Thymus (tissue), 11 donors: ENCODE data around the gene NT5DC3. TPM values are rescaled to one million over a fixed set of nuclear protein-coding genes. Genes with fewer than 3 reads are reported as not detected.

Source experiments
- DNase-seq, 9 donors: peaks; one replicate each; pipeline ENCODE4 v3.0.0-alpha.2; 2013; ENCODE audit warnings: low spot score in 9 of 9, low read depth in 6 of 9, missing footprints in 1 of 9
- H3K27ac ChIP-seq, 2 donors: one replicate each; pipeline ENCODE4 v1.5.1; 2013; ENCODE audit warnings: control low read depth in 1 of 2, low read depth in 1 of 2, low read length in 1 of 2, mild to moderate bottlenecking in 1 of 2, moderate library complexity in 1 of 2
- H3K27me3 ChIP-seq, 2 donors: one replicate each; pipeline ENCODE4 v1.5.1; 2013; ENCODE audit warnings: low read length in 1 of 2; ENCODE audit not compliant: control insufficient read depth in 2 of 2, insufficient read depth in 1 of 2
- H3K36me3 ChIP-seq, 2 donors: one replicate each; pipeline ENCODE4 v1.5.1; 2013; ENCODE audit warnings: low read length in 1 of 2, mild to moderate bottlenecking in 1 of 2, moderate library complexity in 1 of 2; ENCODE audit not compliant: control insufficient read depth in 2 of 2, insufficient read depth in 2 of 2
- H3K4me1 ChIP-seq, 2 donors: one replicate each; pipeline ENCODE4 v1.5.1; 2013; ENCODE audit warnings: low read length in 2 of 2; ENCODE audit not compliant: control insufficient read depth in 2 of 2, insufficient read depth in 2 of 2
- H3K4me3 ChIP-seq, 2 donors: one replicate each; pipeline ENCODE4 v1.5.1; 2013; ENCODE audit warnings: low read length in 2 of 2, control low read depth in 1 of 2, mild to moderate bottlenecking in 1 of 2
- H3K9me3 ChIP-seq, 2 donors: one replicate each; pipeline ENCODE4 v1.5.1; 2013; ENCODE audit warnings: low read length in 1 of 2, mild to moderate bottlenecking in 1 of 2; ENCODE audit not compliant: control insufficient read depth in 2 of 2, insufficient read depth in 1 of 2
- WGBS: extraction: QIAGEN DNeasy Blood & Tissue Kit; methylation state at CpG from one replicate; pipeline ENCODE4 v1.1.7; 2013; 5-methylcytosine and 5-hydroxymethylcytosine counted together
- polyA plus RNA-seq: library from polyadenylated mRNA; stranded (reverse); fragments of 200-250 nt; gene quantifications from one replicate; pipeline ENCODE4 v1.2.3, GENCODE V29; 2013
- total RNA-seq: library from RNA; stranded (reverse); fragments of 120-200 nt; gene quantifications from one replicate; pipeline ENCODE4 v1.2.4, GENCODE V29; 2013
- donor health status: healthy.

The NT5DC3 gene
- total and polyA plus RNA-seq, 2 donors, result 1.6 to 2.1 TPM

DNA sequence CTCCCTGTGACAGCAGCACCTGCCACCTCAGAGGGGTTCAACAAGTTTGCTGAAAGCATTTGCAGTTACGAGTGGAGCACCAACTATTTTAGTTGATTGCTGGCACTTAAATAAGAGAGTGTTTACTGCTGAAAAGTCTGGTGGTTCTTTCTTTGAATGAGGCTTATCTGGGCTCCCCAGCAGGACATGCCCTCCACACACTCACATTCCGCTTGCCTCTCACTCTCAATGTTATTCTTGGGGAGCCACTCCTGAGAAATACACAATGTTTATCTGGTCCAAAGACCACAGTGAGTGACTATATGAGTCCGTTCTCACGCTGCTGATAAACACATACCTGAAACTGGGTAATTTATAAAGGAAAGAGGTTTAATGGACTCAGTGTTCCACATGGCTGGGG is 31.9 kb downstream of the NT5DC3 start:
- 97% methylated on average over 4 of the region's 4 CpGs for WGBS
- H3K4me3 ChIP-seq, result no peak overlapping the region
- H3K27ac ChIP-seq, result no peak overlapping the region
- H3K27me3 ChIP-seq, result no peaks in the 10 kb centered on the region
- no peak for DNase-seq
- H3K36me3 ChIP-seq, result no peaks in the 10 kb centered on the region
- H3K4me1 ChIP-seq, result no peaks in the 10 kb centered on the region
- H3K9me3 ChIP-seq, result no peaks in the 10 kb centered on the region

DNA sequence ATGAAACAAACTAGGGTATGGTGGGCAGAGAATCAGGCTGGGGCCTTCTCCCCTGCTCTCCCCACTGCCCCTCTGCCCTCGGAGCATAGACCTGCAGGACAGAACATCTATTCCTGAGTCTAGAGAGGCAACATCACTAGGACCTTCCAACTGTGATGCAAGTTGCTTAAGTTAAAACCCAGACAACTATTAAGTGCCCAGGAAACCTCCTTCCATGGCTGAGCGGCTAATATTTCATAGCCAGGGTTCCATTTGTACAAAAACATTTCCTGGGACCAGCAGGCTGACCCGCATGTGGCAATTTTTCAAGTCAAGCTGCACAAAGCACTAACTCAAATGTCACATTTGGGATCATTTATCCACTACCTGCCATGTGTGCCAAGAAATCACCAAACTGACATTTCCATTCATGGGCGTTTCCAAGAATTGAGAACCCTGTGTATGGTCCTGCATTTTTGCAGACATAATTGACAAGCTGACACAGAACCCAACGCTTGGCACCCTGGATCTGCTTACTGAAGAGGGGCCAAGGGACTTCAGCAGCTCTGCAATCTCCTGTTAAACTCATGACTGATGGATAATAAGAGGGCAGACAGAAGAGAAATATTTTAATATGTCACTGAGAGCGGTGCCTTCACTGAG is 32.7 kb downstream of the NT5DC3 start:
- no peak for DNase-seq
- H3K4me3 ChIP-seq, result no peak overlapping the region
- no peak overlapping the region for H3K27ac ChIP-seq
- no peaks in the 10 kb centered on the region for H3K4me1 ChIP-seq
- no peaks in the 10 kb centered on the region for H3K36me3 ChIP-seq
- H3K27me3 ChIP-seq, result no peaks in the 10 kb centered on the region
- H3K9me3 ChIP-seq, result no peaks in the 10 kb centered on the region
- 94% methylated on average over 6 of the region's 6 CpGs for WGBS

DNA sequence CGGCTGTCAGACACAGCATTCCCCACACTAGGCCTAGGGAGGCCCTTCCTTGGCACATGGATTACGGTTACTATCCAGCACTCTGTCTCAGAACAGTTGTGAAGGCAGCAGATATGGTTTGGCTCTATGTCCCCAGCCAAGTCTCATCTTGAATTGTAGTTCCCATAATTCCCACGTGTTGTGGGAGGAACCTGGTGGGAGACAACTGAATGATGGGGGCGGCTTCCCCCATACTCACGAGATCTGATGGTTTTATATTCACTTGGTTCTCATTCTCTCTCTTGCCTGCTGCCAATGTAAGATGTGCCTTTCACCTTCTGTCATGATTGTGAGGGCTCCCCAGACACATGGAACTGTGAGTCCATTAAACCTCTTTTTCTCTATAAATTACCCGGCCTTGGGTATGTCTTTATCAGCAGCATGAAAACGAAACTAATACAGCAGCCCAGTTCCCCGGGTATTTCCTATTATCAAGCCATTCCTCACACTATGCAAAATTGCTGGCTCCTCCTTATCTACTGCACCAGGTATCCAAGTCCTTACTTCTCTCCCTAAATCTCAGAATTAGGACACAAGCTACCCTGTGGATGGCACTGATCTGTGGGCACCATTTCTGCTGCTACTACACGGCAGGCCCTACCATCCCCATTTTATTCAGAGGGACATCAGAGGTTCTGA is 33.3 kb downstream of the NT5DC3 start:
- H3K27ac ChIP-seq, result no peak overlapping the region
- H3K9me3 ChIP-seq, result no peaks in the 10 kb centered on the region
- H3K4me3 ChIP-seq, result no peak overlapping the region
- no peaks in the 10 kb centered on the region for H3K4me1 ChIP-seq
- 95% methylated on average over 9 of the region's 9 CpGs for WGBS
- no peaks in the 10 kb centered on the region for H3K27me3 ChIP-seq
- H3K36me3 ChIP-seq, result no peaks in the 10 kb centered on the region
- no peak for DNase-seq

DNA sequence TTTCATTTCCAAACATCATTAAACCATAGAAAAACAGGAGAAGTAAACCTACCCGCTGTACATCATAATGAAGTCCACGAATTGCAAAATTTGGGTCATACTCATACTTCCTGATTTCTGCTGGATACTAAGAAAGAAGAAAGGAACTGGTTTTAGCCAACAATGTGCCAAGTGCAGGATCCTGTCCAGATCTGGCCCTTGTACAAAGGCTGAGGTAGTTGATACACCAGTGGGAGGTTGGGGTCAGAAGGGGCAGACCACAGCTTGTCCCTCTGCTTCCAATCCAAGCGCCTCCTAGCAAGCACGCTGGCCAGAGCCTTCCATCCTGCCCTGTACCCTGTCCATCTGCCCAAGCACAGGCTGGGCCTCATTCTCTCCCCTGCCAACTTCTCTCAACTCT is 34.2 kb downstream of the NT5DC3 start:
- Histone ChIP-seq H3K27me3 (no peaks in the 10 kb centered on the region), H3K4me3 (no peak overlapping the region), H3K9me3 (no peaks in the 10 kb centered on the region), H3K36me3 (no peaks in the 10 kb centered on the region), H3K27ac (no peak overlapping the region), H3K4me1 (no peaks in the 10 kb centered on the region)
- DNase-seq, result no peak
- 96% methylated on average over 4 of the region's 4 CpGs for WGBS

DNA sequence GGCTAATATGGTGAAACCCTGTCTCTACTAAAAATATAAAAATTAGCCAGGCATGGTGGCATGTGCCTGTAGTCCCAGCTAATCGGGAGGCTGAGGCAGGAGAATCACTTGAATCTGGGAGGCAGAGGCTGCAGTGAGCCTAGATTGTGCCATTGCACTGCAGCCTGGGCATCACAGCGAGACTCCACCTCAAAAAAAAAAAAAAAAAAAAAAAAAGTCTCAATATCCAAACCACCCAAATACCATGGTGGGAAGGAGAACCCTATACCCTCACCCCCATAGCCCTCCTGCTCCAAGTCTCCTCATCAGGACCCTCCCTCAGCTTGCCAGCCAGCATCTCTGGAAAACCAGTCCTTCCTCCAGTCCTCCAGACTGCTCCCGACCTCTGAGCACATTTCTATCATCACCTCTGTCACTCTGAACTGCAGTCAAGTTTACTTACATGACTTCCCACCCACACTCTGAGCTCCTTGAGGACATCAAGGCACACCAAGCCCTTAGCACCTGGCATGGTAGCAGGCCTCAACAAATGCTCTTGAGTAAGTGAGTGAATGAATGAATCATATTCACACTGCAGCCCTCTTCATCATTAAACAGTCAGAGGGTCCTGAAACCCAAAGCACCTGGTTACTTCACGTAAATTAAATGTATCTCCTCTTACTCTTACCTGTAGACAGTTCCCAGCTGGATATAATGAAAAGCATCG is 35.2 kb downstream of the NT5DC3 start:
- DNase-seq, result no peak

DNA sequence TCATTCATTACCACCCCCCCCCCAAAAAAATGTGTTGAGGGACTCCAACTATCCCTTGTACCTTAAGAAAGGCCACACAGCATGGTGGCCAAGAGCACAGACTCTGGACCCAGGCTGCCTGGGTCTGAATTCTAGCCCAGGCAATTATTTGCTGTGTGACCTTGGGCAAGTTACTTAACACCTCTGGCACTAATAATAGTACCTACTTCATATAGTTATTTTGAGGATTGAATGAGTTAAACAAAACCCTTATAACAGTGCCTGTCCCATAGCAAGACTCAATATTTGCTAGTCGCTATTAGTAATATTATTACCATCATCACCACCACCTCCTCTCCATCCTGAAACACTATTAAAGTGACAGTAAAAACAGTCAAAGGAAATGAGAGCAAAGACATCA is 37.2 kb downstream of the NT5DC3 start:
- no peaks in the 10 kb centered on the region for H3K36me3 ChIP-seq
- no peak overlapping the region for H3K4me3 ChIP-seq
- DNase-seq, result no peak
- peaks cover 0 to 6% of the 10 kb centered on the region in 2 donors for H3K4me1 ChIP-seq
- 100% methylated on average over 1 of the region's 1 CpG for WGBS
- no peak overlapping the region for H3K27ac ChIP-seq
- no peaks in the 10 kb centered on the region for H3K27me3 ChIP-seq
- no peaks in the 10 kb centered on the region for H3K9me3 ChIP-seq

More for the DNA sequence above, 35.2 kb downstream of the NT5DC3 start:
- Histone ChIP-seq H3K27me3 (no peaks in the 10 kb centered on the region), H3K36me3 (no peaks in the 10 kb centered on the region), H3K4me3 (no peak overlapping the region), H3K9me3 (no peaks in the 10 kb centered on the region), H3K27ac (no peak overlapping the region), H3K4me1 (no peaks in the 10 kb centered on the region)
- 96% methylated on average over 5 of the region's 5 CpGs for WGBS

DNA sequence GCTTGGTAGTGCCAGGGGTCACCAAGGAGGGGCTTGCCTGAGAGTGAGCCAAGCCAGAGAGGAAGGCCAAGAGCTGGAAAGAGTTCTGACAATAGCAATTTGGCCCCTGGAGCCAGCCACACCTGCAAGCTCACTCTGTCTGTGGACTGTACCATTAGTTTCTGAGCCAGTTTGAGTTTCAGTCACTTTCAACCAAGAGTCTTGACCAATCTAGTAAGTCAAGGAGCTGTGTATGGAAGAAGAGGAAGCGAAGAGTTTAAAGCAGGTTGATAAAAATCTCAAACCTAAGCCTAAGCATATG is 38.5 kb downstream of the NT5DC3 start:
- Histone ChIP-seq H3K4me3 (no peak overlapping the region), H3K27ac (no peak overlapping the region), H3K4me1 (peaks cover 0 to 6% of the 10 kb centered on the region in 2 donors), H3K36me3 (no peaks in the 10 kb centered on the region), H3K27me3 (no peaks in the 10 kb centered on the region), H3K9me3 (no peaks in the 10 kb centered on the region)
- no peak for DNase-seq
- WGBS, result 95% methylated on average over 1 of the region's 1 CpG

DNA sequence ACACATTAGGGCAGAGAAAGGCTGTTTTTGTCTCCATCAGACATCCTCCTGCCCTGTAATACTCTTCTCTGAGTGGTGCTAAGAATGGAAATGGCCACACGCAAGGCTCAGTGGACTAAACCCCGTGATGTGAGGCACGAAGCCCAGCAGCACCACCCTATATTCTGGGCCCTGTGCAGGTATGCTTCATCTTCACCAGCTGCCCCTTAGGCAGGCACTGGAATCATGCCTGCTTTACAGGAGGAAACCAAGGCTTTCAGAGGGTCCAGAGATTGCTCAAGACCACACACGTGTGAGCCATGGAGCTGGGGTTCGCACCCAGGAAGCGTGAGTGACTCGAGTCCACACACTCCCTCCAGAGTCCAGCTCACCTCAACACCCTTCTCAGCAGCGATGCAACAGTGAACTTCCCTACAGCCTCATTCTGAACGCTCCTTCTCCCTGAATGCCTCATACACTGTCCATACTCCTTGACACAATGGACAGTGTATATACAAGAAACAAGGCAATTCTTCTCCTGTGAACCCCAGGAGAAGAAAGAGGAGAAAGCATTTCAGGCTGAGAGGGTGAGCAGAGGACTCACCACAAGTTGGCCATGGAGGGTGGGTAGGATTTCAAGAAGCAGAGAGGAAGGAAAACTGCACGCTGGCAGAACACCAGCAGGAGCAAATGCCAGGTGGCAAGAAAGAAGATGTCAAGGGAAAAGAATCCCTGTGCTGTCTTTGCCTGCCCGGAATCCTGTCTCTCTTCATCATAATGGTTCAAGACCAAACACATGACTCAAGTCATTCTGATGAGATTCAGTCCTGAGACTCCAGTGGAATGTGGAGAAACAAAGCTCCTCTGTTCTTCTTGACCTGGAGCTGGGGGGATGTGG is 39.1 kb downstream of the NT5DC3 start:
- WGBS, result 96% methylated on average over 11 of the region's 11 CpGs
- no peak overlapping the region for H3K27ac ChIP-seq
- no peaks in the 10 kb centered on the region for H3K9me3 ChIP-seq
- DNase-seq, result no peak
- H3K4me3 ChIP-seq, result no peak overlapping the region
- H3K36me3 ChIP-seq, result no peaks in the 10 kb centered on the region
- H3K4me1 ChIP-seq, result peaks cover 0 to 6% of the 10 kb centered on the region in 2 donors
- no peaks in the 10 kb centered on the region for H3K27me3 ChIP-seq
